Measurements from ENCODE around the gene PAGE2B.

Gene PAGE2B

DNA sequence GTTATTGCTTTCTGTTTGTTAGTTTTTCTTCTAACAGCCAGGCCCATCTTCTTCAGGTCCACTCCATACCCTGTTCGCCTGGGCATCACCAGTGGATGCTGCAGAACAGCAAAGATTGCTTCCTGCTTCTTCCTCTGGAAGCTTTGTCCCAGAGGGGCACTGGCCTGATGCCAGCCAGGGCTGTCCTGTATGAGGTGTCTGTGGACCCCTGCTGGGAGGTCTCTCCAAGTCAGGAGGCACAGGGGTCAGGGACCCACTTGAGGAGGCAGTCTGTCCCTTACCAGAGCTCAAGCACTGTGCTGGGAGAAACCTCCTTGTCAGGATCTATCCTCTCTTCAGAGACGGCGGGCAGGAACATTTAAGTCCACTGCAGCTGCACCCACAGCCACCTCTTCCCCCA is 2.5 kb upstream of the PAGE2B start:
- no peak for TF ChIP-seq CTCF (conservative IDR thresholded peaks at IDR 0.05; ENCODE audit: low read depth, low read length)
- no peak for DNase-seq (ENCODE audit: low read depth)
- H3K4me3 ChIP-seq (ENCODE audit: low read depth, low read length): no peak overlapping the region

DNA sequence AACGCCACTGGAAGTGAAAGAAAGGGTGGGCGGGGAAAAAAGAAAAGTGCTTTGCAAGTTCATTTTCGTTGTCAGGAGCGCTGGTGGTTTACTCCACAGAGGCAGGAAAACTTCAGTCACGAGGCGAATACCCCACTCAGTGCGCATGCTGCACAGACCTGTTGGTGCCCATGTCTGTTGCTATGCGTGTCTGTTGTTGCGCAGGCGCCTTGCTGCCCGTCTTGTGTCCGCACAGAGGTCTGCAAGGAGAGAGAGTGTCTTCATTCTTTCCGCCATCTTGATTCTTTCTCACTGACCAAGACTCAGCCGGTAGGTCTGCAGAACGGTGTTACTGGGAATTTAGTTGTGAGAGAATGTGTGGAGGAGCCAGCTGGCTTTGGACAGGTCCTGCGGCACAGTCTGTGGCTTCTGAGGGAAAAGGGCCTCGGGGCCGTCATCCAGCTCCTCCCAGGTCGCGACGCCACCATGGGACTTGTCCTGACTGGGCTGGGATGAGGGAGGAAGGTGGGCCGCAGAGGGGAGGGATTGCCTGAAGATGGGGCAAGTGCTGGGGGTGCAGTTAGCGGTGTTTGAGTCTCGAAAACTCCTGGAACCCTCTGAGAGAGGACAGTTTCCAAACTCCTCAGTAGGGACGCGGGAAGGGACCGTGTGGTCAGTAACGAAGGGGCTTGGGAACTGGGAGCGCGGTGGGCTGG is 14.1 kb downstream of the PAGE2B start, which contains the start of gene PAGE2:
TSS of gene PAGE2 (plus strand) at position 224 of the 695 bp plus-strand sequence. CDS start 1,003 bp downstream, outside the sequence.
- TF ChIP-seq CTCF (conservative IDR thresholded peaks at IDR 0.05; ENCODE audit: low read depth, low read length): no peak
- DNase-seq (ENCODE audit: low read depth): no peak
- H3K4me3 ChIP-seq (ENCODE audit: low read depth, low read length): no peak within 1 kb of the TSS

DNA sequence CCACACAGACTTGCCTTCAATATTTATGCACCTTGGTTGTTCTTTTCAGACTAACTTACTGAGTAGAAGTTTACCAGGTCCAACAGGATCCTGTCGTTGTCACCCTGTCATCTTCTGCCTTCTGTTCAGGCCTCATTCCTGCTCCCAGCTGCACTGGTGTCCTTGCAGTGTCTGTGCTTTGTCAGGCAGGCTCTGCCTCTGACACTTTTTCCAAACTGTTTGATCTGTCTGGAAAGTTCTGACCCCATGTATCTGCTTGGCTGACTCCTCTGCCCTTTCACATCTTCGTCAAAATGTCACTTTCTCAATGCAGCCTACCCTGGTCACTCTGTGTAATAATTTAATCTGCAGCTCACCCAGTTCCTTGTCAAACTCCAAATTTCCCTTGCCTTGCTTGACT is 23.9 kb downstream of the PAGE2B start:
- H3K4me3 ChIP-seq (ENCODE audit: low read depth, low read length): no peak overlapping the region
- DNase-seq (ENCODE audit: low read depth): no peak
- TF ChIP-seq CTCF (conservative IDR thresholded peaks at IDR 0.05; ENCODE audit: low read depth, low read length): no peak

DNA sequence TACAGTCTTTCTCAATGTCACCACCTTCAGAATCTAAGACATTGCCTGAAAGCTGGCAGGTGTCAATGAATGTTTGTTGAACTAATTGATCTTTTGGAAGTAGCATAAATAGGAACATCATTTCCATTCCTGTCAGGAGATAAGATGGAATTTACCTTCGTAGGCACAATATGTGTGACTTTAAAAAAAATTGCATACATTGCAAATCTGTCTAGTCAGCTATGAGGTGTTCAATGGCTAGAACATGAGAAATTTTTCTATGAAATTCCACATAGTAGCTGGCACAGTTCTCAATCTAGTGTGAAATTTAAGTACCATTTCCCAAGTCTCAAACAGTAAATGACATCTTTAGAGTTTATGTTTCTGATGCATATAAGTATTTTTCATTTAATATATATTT is 24.3 kb downstream of the PAGE2B start:
- no peak for TF ChIP-seq CTCF (conservative IDR thresholded peaks at IDR 0.05; ENCODE audit: low read depth, low read length)
- no peak for DNase-seq (ENCODE audit: low read depth)

GRCh38 chrX:55102754-55103153 is 27.9 kb downstream of the PAGE2B start:
- no peak overlapping the region for H3K4me3 ChIP-seq (ENCODE audit: low read depth, low read length)
- TF ChIP-seq CTCF (conservative IDR thresholded peaks at IDR 0.05; ENCODE audit: low read depth, low read length): no peak
- no peak for DNase-seq (ENCODE audit: low read depth)

More for the DNA sequence above, 24.3 kb downstream of the PAGE2B start:
- no peak overlapping the region for H3K4me3 ChIP-seq (ENCODE audit: low read depth, low read length)

DNA sequence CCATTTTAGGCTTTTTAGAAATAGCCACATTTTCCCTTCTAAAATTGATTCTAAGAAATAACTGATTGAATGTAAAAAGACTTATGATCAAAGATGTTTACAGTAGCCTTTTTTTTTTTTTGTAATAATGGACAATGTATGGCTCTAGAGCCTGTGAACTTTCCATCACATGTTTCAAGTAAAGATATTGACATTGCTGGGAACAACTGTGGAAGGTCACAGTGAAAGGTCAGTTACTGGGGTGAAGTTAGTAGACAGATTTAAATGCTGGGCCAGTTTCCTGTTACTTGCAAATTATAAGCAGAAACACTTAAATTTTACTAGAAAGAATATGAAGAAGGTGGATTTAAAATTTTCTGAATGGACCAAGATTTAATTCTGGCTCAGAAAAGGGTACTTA is 32.4 kb downstream of the PAGE2B start:
- no peak for TF ChIP-seq CTCF (conservative IDR thresholded peaks at IDR 0.05; ENCODE audit: low read depth, low read length)
- H3K4me3 ChIP-seq (ENCODE audit: low read depth, low read length): no peak overlapping the region
- no peak for DNase-seq (ENCODE audit: low read depth)

DNA sequence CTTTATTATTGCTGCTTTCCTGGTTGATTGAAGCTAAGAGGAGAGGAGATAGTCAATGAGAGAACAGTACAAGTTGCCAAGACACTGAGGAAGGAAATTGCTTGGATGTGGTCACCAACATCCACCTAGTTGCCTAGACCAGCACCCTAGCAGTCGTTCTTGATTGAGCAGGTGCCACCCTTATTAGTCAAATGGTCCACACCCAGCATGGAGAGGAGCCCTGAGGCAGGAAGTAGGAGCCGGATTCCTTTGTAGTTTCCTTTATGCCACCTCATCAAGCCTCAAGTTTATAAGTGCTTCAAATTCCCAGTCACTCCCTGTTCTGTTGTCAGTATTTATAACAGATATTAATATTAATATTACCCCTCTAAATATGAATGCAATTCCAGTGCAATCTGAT is 33.1 kb downstream of the PAGE2B start:
- no peak for TF ChIP-seq CTCF (conservative IDR thresholded peaks at IDR 0.05; ENCODE audit: low read depth, low read length)
- no peak for DNase-seq (ENCODE audit: low read depth)
- H3K4me3 ChIP-seq (ENCODE audit: low read depth, low read length): no peak overlapping the region
